ENCODE results near the gene ACOX3.

DNA sequence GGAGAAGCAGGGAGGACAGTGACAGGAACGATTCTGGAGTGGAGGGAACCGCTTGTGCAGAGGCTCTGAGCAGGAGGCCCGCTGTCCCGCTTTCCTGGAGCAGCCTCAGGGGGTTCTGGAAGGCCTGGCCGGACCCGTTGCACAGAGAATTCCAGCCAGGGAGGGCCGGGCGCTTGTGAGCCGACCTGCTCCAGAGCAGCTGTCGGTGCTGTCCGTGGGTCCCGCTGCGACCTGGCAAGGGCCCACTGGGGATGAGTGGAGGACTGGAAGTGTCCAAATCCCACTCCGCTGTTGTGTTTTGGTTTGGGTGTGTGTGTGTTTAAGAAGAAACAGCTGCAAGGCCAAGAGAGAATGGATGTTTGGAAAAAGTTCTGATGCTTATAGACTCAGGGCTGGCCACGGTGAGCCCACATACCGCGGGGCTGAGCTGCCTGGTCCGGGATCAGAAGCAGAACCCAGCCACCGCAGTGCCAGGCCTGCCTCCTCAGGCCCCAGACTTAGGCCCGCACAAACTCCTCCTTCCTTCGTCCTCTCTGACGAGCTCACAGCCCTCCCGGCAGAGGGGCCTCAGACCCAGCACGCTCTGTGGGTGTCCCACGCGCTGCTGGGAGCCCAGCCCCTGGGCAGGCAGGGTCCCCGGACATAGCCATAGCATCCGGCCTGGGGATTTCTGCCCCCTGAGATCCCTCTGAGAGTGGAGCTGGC lies 97.1 kb downstream of the ACOX3 start:
- TF ChIP-seq, protein P1, sequence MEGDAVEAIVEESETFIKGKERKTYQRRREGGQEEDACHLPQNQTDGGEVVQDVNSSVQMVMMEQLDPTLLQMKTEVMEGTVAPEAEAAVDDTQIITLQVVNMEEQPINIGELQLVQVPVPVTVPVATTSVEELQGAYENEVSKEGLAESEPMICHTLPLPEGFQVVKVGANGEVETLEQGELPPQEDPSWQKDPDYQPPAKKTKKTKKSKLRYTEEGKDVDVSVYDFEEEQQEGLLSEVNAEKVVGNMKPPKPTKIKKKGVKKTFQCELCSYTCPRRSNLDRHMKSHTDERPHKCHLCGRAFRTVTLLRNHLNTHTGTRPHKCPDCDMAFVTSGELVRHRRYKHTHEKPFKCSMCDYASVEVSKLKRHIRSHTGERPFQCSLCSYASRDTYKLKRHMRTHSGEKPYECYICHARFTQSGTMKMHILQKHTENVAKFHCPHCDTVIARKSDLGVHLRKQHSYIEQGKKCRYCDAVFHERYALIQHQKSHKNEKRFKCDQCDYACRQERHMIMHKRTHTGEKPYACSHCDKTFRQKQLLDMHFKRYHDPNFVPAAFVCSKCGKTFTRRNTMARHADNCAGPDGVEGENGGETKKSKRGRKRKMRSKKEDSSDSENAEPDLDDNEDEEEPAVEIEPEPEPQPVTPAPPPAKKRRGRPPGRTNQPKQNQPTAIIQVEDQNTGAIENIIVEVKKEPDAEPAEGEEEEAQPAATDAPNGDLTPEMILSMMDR (IDR thresholded peaks at IDR 0.05), result no peak
- TF ChIP-seq EP300 (IDR thresholded peaks at IDR 0.05) (no peak), POLR2A (IDR thresholded peaks at IDR 0.05) (no peak), POLR2AphosphoS5 (IDR thresholded peaks at IDR 0.05) (no peak)
